NCI-H2196 treated with DMSO at 0.1 percent for 48 hours (cell line): ENCODE data around the gene RNF183.
A peak's percentile ranks its signal among the peaks of the same experiment; 100 is the strongest.

Experiments used
- DNase-seq: peaks from one replicate; lab custom pipeline; 2025; ENCODE audit not compliant: unreplicated experiment; lab: John Stamatoyannopoulos, UW

The RNF183 gene

DNA sequence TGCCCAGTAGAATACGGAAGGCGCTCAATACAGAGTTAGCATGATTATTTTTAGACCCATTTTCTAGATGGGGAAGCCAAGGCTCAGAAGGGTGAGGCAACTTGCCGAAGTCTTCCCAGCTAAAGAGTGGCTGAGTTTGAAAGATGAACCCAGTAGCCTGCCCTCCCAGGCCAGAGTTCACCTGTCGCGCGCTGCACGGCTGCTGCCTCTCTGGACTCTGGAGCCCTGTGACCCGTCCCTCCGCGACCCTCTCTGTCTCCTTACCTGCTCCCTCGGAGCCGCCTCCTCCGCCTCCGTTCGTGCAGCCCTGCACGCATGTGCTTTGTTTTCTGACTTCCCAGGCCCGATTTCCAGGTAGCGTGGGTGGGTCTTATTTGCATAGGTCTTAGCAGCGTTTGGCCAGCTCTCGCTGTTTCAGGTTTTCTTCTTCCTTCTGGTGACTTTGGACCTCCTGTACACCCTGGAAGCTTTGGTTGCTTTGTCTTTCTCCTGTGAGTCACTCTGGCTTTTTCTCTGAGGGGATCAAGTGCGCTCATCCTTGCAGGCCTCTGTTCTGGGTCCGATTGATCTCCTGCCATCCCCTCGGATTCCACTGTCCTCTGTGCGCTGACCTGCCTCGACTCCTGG, at the start of gene RNF183:
Gene RNF183 (minus strand): TSS at position 585 of the 627 bp plus-strand sequence. CDS start 5,192 bp downstream, outside the sequence.
- DNase-seq, result no peak

GRCh38 chr9:113352411-113352810, 49.2 kb upstream of the RNF183 start:
- no peak for DNase-seq

DNA sequence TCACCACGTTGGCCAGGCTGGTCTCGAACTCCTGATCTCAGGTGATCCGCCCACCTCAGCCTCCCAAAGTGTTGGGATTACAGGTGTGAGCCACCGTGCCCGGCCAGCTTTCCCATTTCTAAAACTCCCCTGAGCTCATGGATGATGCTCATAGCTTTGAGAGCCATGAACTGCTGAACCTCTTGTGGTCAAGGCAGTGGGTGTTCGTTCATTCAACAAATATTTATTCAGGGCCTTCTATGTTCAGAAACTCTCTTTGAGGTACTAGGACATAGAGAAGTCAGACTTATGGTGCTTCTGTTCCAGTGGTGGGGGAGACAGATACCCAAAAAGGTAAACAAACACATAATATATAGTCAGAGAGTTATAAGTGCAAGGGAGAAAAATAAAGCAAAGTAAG, 48.8 kb upstream of the RNF183 start:
- DNase-seq, result no peak

DNA sequence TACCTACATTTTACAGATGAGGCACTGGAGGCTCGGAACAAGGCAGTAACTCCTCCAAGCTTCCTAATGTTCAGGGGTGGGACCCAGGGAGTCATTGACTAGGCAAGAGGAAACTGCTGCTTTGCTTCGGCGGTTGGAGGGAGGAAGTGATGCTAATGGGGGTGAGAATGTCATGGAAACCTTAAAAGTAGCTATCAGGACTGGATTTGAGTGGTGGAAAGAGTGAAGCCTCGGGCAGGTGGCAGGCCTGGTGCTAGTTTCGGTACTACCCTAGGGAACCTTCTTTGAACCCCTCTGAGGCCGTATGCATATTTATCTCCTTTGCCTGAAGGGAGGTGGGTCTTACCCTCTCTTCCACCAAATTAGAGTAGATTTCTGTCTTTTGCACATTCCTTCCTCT, 47.8 kb upstream of the RNF183 start:
- no peak for DNase-seq

- DNase-seq, result no peak
Observed at GRCh38 chr9:113350107-113350661, 47.0 kb upstream of the RNF183 start.

- DNase-seq, result no peak
Observed at GRCh38 chr9:113349445-113350094, 46.4 kb upstream of the RNF183 start, which contains the start of gene BSPRY. Gene BSPRY (plus strand): TSS chr9:113349541. CDS start chr9:113349580, 39 bp downstream.

DNA sequence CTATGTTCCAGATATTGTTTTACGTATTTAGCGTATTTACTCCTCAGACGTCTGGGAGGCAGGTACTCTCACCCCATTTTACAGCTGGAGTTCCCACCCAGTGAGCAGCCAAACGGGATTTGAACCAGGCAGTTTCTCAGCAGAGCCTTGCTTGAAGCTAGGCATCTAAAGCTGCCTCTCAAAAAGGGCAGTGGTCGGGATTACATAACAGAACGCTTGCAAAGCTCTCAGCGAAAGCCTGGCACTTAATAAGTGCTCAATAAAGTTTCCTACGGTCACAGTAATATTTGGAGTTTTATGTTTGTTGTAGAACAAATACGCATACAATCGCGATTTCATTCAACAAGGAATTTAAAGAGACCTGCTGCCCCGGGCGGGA, 45.9 kb upstream of the RNF183 start:
- DNase-seq, result peak; percentile 25

- DNase-seq, result no peak
Observed at GRCh38 chr9:113348437-113348836, 45.3 kb upstream of the RNF183 start.

- DNase-seq, result no peak
Observed at GRCh38 chr9:113345671-113346070, 42.5 kb upstream of the RNF183 start.

GRCh38 chr9:113345190-113345589, 42.0 kb upstream of the RNF183 start:
- no peak for DNase-seq

DNA sequence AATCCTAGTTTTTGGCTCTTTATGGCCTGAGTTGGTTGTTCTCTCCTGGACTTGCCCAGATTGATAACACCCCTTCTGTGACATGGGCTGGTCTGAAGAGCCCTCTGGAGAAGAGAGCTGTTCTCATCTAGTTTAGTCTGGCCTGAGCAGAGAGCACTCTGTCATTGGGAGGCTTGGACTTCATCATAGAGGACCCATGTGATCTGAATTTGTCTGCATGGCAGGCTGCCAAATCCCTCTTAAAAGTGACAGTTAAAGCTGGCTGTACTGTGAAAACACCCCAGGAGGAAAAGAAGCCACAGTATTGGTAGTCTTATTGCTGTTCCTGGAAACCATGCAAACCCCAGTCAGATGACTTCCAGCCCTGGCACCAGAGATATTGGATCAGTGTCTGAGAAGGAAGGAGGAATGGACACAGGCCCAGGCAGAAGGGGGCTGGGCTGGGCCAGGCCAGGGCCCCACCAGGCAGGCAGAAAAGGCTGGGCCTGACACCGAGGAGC, 40.6 kb upstream of the RNF183 start:
- DNase-seq, result peak; percentile 94

- DNase-seq, result peak; percentile 62
Observed at GRCh38 chr9:113341712-113342410, 38.7 kb upstream of the RNF183 start.

GRCh38 chr9:113340011-113340699, 37.0 kb upstream of the RNF183 start, which contains the start of gene WDR31:
Gene WDR31 (minus strand): TSS chr9:113340275. CDS start chr9:113332022, 8,253 bp downstream.
- peak; percentile 80 for DNase-seq

GRCh38 chr9:113337714-113338113, 34.5 kb upstream of the RNF183 start:
- no peak for DNase-seq

DNA sequence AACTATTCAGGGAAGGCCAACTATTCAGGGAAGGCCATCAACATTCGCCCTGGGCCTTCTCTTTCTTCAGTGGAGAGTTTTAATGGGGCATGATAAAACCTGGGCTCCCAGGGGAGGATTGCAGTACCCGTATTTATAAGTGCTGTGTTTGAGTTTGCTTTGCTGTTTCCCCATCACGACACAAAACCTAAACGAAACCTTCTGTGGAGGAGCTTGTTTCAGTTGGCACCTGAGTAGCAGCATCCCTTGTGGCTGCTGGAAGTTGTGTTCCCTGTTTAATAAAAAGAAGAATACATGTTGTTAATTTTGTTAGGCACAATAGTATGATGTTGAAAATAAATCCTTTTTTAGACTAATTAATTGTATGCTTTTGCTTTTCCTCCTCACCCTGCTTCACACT, 28.6 kb upstream of the RNF183 start:
- no peak for DNase-seq

DNA sequence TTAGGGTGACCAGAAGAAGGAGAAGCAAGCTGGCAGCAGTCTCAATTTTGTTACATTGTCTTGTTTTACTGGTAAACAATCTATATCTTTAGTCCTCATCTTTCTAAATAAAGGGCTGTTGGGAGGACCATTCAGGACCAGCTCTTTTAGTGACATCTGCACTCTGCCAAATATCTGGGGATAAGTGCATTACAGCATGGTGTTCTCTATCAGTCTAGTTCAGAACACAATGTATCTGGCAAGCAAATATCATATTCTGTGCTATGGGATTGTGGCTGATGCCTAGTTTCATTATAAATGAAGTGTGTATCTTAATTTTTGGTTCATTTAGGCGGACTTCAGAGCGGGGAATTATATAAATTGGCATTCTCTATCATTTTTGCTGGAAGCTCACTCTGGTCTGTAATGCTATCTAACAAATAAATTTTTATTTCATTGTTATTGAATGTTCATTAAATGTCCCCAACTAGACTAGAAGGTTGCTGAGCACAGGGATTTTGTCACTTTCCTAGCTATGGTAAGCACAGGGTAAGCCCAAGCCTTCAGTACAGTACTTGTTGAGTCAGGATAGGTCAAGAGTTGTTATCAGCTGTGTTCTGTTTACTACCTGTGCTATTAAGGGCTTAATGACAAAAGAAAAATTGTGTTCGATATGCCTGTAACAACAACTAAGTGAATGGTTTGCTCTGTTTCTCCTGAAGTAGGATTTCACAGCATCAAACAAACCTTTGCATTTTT, 25.0 kb upstream of the RNF183 start:
- DNase-seq, result no peak

GRCh38 chr9:113326230-113326629, 23.1 kb upstream of the RNF183 start:
- no peak for DNase-seq

GRCh38 chr9:113322671-113323070, 19.5 kb upstream of the RNF183 start:
- no peak for DNase-seq

GRCh38 chr9:113320051-113320450, 16.9 kb upstream of the RNF183 start:
- DNase-seq, result no peak

- no peak for DNase-seq
Observed at GRCh38 chr9:113319054-113319453, 15.9 kb upstream of the RNF183 start.
